SH-SY5Y (cell line): ENCODE data around the gene COX17.

Experiments
- GATA2 ChIP-seq: IDR thresholded peaks from 2 replicates; pipeline ENCODE4 v1.6.1; 2011; ENCODE audit warnings: mild to moderate bottlenecking, low read depth, low read length
- GATA3 ChIP-seq: IDR thresholded peaks from 2 replicates; pipeline ENCODE4 v1.6.1; 2011; ENCODE audit warnings: low read depth, mild to moderate bottlenecking, low read length, moderate library complexity

Gene COX17

GRCh38 chr3:119660474-119661440, 16.4 kb downstream of the COX17 start, which contains the start of gene POPDC2:
Gene POPDC2 (minus strand): TSS chr3:119660589. CDS start chr3:119660423, 166 bp downstream.
- TF ChIP-seq GATA3 = peak; percentile 68
- peak; percentile 93 for TF ChIP-seq GATA2

GRCh38 chr3:119659606-119660291, 17.5 kb downstream of the COX17 start:
- TF ChIP-seq GATA3 = no peak
- TF ChIP-seq GATA2 = no peak

GRCh38 chr3:119658994-119659393, 18.2 kb downstream of the COX17 start:
- TF ChIP-seq GATA3 = no peak
- no peak for TF ChIP-seq GATA2

DNA sequence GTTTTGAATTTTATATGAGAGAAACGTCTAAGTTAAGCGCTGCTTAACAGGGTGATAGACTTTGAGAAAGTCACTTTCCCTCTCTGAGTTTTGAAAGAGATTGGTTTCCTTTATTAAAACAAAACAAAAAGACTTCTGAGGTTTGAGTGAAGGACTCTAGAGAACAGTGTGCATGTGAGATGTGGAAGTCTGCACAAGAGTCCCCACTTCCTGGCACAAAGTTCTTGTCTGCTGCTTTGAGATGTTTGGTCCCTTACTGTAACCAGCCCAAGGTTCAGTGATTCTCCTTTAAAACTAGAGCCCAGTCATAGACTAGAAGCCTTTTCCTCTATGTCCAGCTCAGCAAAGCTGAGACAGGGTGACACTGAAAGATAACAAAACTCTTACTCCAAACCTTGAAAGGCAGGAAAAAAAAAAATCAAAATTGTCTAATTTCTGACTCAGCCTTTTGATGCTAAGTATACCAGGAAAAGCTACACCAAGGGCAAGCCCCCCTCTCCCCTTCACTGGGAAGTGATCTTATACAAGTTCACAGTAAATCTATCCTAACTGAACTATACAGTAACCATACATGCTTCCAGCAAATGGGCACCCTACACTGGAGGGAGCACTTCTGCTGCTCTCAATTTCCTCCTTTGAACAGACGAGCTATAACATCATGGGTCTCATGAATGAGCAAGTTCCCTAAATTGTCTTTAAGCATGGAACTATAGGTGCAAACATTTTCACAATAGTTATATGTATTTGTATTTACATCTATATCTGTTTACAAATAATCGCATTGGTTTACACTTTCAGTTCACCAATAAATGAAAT, 19.1 kb downstream of the COX17 start:
- TF ChIP-seq GATA3 (no peak), GATA2 (no peak)

- TF ChIP-seq GATA3 (no peak), GATA2 (no peak)
Measured at GRCh38 chr3:119653876-119654275, 23.3 kb downstream of the COX17 start.

- TF ChIP-seq GATA2 (no peak), GATA3 (no peak)
Measured at GRCh38 chr3:119652306-119653033, 24.7 kb downstream of the COX17 start.

- TF ChIP-seq GATA3 = no peak
- TF ChIP-seq GATA2 = no peak
Measured at GRCh38 chr3:119649761-119650160, 27.4 kb downstream of the COX17 start.

GRCh38 chr3:119647843-119648575, 29.2 kb downstream of the COX17 start:
- TF ChIP-seq GATA3 (no peak), GATA2 (no peak)

- TF ChIP-seq GATA3 (no peak), GATA2 (no peak)
Measured at GRCh38 chr3:119647171-119647570, 30.0 kb downstream of the COX17 start.

GRCh38 chr3:119645813-119646212, 31.4 kb downstream of the COX17 start:
- TF ChIP-seq GATA2 (no peak), GATA3 (no peak)

DNA sequence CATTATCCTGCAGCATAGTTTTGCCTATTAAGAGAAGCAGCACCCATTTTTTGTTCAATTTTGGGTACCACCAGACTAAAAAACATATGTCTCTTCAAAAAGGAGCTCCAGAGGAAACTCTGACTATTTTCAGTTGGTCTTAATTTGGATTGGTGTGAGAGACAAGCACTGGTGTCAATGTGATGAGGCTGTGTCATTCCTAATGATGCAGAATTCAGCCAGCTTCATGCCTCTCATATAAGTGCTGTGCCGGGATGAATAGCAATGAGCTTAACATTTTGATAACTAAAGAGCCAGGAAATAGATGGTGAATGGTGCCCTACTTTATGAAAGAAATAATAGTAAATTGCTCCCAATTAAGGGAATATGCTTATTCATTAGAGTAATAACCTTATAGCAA, 32.7 kb downstream of the COX17 start:
- TF ChIP-seq GATA3 (no peak), GATA2 (no peak)

- TF ChIP-seq GATA2 (no peak), GATA3 (no peak)
Measured at GRCh38 chr3:119643528-119643927, 33.7 kb downstream of the COX17 start.

DNA sequence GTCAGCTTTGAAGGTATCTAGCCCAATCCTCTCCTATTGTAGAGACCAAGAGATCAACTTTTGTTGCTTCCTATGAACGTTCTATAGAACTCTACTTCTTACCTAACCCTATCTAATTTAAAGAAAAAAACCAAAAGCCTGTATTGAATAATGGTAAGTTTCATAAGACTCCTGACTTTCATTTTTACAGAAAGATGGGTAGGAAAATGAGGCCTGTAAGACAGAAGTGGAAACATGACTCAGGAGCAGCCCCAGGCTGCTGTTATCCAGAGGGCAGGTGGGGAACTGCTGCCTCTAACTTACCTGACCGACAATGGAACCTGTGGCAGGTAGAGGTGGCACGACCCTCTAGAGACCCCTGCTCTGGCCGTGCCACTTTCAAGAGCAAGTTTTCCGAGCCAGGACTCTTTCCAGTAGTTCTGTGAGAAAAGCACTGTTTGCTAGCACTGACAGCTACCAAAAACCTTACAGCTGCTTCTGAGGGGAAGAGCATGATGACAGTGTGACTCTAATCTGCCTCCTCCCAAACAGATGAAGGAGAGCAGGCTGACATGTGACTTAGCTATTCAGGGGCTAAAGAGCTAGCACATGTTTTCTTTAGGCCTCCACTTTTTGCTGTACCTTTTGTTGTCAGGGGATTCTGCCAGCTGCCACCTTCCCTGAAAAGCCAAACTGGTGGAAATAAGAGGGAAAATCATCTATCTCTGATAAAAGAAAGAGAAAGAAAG, 34.3 kb downstream of the COX17 start:
- TF ChIP-seq GATA2 = no peak
- no peak for TF ChIP-seq GATA3
